Gastroesophageal sphincter (tissue), 3 donors: ENCODE measurements around the gene TMEM125.

Experiments used
- CTCF ChIP-seq, 4 experiments: fragments of 200-600 bp in 2 of 4; fragments of 450-650 bp in 2 of 4; sonication (generic) in 1 of 4; IDR thresholded peaks; one replicate each; pipeline ENCODE4 v1.5.1; 2017 to 2019; ENCODE audit warnings: antibody characterized with exemption in 4 of 4, mild to moderate bottlenecking in 2 of 4, moderate library complexity in 2 of 4
- POLR2A ChIP-seq, 2 donors: fragments of 450-650 bp; IDR thresholded peaks; one replicate each; pipeline ENCODE4 v1.6.1; 2017; ENCODE audit warnings: antibody characterized with exemption in 2 of 2, mild to moderate bottlenecking in 2 of 2, moderate library complexity in 1 of 2
- POLR2AphosphoS5 ChIP-seq: sonication (generic); formaldehyde crosslinking; IDR thresholded peaks from one replicate; pipeline ENCODE4 v1.6.1; 2017; ENCODE audit warnings: antibody characterized with exemption

- TF ChIP-seq CTCF (IDR thresholded peaks at IDR 0.05) (no peak), POLR2AphosphoS5 (no peak), POLR2A (IDR thresholded peaks at IDR 0.05) (no peak)
Observed at GRCh38 chr1:43251024-43251423, 18.8 kb upstream of the TMEM125 start.
